ENCODE data around the gene AUNIP.

Gene AUNIP

GRCh38 chr1:25825605-25826004, 33.7 kb downstream of the AUNIP start:
- no peak for DNase-seq

GRCh38 chr1:25821630-25822091, 37.6 kb downstream of the AUNIP start:
- no peak for DNase-seq

GRCh38 chr1:25821112-25821476, 38.2 kb downstream of the AUNIP start:
- no peak for DNase-seq

GRCh38 chr1:25820247-25821111, 38.8 kb downstream of the AUNIP start:
- peak; percentile 21 to 52 for DNase-seq

- peak; percentile 68 to 75 for DNase-seq
These were observed 39.6 kb downstream of the AUNIP start, which contains the start of gene MTFR1L for GRCh38 chr1:25819491-25820246. Gene MTFR1L, plus strand, starts transcription at chr1:25819954. Its CDS starts 3,151 bp downstream, at chr1:25823105.

- DNase-seq: no peak
These were observed 40.7 kb downstream of the AUNIP start for GRCh38 chr1:25818569-25818968.

GRCh38 chr1:25817840-25818501, 41.3 kb downstream of the AUNIP start:
- no peak for DNase-seq

GRCh38 chr1:25816112-25816718, 43.0 kb downstream of the AUNIP start:
- DNase-seq: no peak

- DNase-seq: no peak
These were observed 43.8 kb downstream of the AUNIP start for GRCh38 chr1:25815208-25816111.

- no peak for DNase-seq
These were observed 44.6 kb downstream of the AUNIP start for GRCh38 chr1:25814549-25815087.

- DNase-seq: no peak
These were observed 45.4 kb downstream of the AUNIP start for GRCh38 chr1:25813734-25814471.

GRCh38 chr1:25813071-25813733, 46.1 kb downstream of the AUNIP start:
- DNase-seq: no peak

- DNase-seq: no peak
These were observed 47.7 kb downstream of the AUNIP start for GRCh38 chr1:25811384-25812082.

- DNase-seq: peak; percentile 43 to 63
These were observed 48.6 kb downstream of the AUNIP start for GRCh38 chr1:25810341-25811299.

- DNase-seq: no peak
These were observed 49.3 kb downstream of the AUNIP start for GRCh38 chr1:25809929-25810328.

- DNase-seq: no peak
These were observed 49.9 kb downstream of the AUNIP start for GRCh38 chr1:25809283-25809926.

- DNase-seq: no peak
These were observed 50.6 kb downstream of the AUNIP start for GRCh38 chr1:25808481-25809244.
